Fibroblast of gingiva (primary cell): ENCODE data around the gene KYNU.
A peak's percentile ranks its signal among the peaks of the same experiment; 100 is the strongest.

Source experiments
- DNase-seq: peaks from one replicate; pipeline ENCODE4 v3.0.0-alpha.2; 2011; ENCODE audit warnings: low read depth

Gene KYNU

DNA sequence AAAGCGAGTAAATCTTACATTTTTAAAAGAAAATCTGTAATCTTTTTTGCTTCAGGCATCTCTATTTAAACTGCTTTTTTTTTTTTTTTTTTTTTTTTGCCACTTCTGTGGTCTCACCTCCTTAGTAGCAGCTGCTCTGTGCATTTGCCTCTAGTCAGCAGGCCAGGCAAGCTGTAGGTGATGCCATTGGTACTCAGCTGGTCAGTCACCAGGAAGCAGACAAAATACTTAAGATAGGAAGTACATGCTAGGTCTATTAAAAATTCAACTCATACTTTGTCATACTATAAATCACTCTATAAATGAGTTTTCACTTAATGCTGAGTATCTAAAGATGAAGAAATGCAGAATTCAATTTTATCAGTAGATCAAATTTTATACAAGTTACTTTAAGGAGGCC, 83.7 kb downstream of the KYNU start:
- no peak for DNase-seq

GRCh38 chr2:142965443-142965842, 88.0 kb downstream of the KYNU start:
- DNase-seq: peak; percentile 35

GRCh38 chr2:142966284-142966683, 88.8 kb downstream of the KYNU start:
- peak; percentile 83 for DNase-seq

DNA sequence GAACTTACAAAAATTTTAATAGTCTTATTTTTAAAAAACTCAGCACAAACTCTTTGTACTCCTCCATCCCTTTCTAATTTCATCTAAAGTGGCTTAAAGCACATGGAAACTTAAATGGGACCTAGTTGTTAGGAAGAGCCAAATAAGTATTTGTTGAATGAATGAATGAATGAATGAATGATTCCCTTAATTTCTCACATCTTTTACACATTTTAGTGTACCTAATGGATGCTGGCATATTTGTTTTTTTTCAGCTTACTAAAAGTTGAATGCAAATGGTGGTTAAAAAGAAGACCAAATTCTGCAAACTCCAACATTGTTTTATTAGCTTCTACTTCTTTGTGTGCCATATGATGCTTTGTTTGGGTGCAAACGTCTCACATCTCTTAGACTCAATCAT, 89.6 kb downstream of the KYNU start:
- no peak for DNase-seq

GRCh38 chr2:142973160-142973821, 95.8 kb downstream of the KYNU start:
- DNase-seq: peak; percentile 59

GRCh38 chr2:142973822-142974207, 96.4 kb downstream of the KYNU start:
- DNase-seq: no peak

DNA sequence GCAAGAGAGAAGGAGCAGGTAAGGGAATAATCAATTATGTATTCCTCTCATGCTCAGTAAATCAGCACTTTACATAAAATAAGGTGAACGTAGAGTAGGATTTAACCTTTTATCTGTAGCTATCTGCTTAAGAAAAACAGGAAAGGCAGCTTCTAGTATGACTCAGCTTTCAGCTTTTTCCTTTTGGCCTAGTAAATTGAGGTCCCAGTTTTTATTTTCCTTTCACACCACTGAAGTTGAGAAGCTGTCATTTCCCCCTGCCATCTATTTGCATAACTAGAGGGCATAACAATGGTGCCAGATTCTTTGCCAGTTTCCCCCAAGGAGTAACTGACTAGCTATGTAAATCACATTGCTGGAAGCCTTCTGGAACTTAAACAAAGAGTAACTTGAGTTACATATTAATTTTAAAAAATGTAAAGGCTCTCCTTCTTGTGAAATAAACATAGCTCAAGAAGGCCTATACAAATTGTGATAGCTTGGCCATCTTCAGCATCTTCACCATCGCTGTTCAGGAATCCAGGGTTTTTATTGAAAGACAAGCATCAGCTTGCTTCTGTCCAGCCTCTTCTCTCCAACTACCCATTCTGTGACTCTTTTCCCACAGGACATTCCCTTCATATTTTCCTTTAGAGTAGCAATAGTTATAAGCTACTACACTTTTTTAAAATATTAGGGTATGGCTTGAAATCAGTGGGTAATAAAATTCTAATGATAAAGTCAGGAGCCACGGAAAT, 97.0 kb downstream of the KYNU start:
- peak; percentile 87 for DNase-seq

GRCh38 chr2:142975239-142975638, 97.8 kb downstream of the KYNU start:
- no peak for DNase-seq

- peak; percentile 76 for DNase-seq
These were observed 103.0 kb downstream of the KYNU start for GRCh38 chr2:142980246-142981068.

- no peak for DNase-seq
These were observed 103.6 kb downstream of the KYNU start for GRCh38 chr2:142981069-142981378.

DNA sequence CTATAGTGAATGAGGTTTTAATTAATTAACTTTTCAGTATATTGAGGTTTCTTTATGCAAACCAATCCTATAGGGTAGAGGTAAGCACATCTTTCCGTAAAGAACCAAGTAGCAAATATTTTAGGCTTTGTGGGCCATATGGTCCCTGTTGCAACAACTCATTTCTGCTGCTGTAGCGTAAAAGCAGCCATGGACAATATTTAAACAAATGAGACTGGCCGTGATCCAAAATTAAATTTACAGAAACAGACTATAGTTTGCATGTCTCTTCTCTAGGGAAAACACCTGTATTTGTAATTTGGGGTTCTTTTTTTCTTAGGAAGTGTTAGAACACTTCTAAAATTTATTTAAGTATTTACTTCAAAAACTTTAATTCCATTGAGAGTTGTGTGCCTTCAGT, 104.3 kb downstream of the KYNU start:
- DNase-seq: no peak

DNA sequence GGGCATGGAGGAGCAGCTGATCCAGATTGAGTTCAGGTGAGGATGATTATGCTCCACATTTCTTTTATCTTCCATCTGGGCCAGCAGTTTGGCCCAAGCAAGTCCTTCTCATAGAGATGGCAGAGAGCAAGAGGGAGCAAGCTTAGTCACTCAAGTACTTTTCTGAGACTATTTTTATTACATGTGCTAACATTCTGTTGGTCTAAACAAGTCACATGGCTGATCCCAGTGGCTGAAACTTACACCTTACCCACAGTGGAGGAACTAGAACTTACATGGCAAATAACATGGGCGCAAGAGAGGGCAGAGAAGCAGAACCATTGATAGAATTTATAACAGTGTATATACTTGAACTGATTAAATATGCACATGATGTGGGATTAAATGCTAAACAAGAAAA, 105.7 kb downstream of the KYNU start:
- DNase-seq: no peak

DNA sequence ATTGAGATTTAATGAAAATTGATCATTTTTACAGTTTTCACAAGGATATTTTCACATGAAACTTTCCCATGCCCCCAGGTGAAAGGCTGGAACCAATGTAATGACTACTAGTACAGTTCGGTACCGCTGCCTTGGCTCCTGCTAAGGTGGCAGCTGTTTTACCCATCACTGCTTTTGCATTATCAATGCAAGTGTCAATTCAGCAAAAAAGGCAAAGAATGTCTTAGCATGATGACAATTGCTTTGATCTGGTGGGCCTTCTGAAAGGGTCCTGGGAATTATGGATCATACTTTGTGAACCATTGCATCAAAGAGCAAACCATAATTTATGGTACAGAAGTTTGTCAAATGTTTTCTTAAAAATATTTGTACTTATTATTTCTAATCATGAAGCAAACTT, 107.2 kb downstream of the KYNU start:
- DNase-seq: no peak

- DNase-seq: no peak
These were observed 109.6 kb downstream of the KYNU start for GRCh38 chr2:142987044-142987443.

DNA sequence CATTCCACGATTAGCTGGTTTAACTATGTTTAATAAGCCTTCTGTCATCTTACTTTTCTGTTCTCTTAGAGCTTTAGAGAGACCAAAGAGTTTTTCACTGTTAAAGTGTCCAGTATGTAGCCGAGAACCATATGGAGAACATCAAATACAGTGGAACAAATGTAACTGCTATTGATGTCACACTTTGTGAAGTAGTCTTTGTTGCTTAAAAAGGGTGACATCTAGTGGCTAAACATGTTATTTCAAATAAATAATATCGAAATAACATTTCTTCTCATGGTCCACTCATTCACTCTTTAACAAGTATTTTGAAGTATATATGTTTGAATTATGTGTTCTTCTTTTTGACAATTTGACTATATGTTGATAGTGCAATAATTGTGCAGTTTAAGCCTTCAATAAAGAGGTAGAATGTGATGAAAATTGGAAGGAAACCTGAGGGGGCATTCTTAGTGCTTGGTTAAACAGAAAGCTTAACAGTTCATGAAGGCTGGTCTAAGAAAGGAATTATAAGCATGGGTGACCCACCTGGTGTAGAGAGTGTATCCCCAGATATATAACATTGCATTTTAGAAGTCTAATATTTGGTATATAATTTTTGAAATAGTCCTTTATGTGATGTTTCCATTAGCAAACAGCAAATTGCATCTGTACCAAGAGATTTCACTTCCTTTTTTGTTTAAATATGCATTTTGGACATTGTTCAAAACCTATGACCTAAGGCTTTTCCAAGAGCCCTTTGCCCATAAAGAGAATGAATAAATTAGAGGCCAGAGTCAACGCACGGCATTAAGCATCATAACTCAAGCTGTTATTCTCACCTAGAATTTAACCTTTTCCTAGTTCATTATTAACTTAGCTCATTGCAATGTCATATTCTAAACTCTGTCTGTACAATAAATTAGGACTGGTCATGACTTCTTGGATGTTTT, 112.1 kb downstream of the KYNU start:
- DNase-seq: peak; percentile 70

GRCh38 chr2:142991295-142991694, 113.8 kb downstream of the KYNU start:
- no peak for DNase-seq

- DNase-seq: no peak
These were observed 115.4 kb downstream of the KYNU start for GRCh38 chr2:142992840-142993239.

DNA sequence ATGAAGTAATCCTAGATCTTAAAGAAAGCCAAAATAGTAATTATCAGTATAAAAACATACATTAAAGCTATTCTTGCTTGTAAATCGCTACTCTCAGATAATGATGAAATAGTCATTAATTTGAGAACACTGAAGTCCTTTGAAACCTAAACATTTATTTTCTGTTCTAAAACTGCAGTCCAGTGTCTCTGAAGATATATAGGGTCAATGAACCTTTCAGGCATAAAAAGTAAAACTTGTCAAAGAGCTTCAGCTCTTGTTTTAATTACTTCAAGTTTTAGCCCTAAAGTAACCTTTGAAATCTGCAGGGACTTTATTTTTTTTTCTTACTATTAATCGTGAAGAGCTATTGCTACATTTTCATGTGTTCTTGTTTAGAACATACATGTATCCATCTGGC, 116.3 kb downstream of the KYNU start:
- DNase-seq: no peak

DNA sequence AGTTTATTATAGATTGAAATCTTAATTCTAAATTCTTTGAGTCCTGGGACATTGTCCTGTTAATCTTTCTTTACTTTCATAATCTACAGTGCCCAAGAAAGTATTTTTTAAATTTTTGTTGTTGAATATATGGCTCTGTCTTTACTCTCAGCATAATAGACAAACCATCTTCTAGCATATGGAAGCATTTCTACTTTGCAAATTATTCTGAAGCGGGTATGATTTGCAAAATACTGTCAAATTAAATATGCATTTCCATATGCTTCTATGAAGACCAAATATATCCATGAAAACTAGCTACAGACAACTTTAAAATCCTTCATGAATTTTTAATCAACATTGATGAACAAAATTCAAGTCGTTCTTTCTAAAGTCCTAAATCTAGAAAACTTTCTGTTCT, 117.2 kb downstream of the KYNU start:
- no peak for DNase-seq

- peak; percentile 36 for DNase-seq
These were observed 119.8 kb downstream of the KYNU start for GRCh38 chr2:142997231-142997630.

DNA sequence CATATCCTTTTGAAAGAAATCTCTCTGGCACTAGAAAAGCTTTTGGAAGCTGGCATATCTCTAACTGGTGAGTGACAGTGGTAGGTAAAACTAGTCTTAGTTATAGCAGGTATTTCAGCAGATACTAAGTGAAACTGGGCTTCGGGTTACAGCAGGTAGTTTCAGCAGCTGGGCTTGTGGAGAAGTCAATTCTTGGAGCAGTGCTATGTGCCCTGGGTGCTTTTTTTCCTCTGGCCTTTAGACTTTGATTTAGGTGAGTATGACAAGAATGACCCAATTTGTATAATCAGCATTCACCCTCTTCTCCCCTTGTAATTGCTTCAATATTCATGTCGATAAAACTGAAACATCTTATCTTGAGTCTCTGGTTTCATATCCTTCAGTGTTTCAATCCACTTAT, 123.1 kb downstream of the KYNU start:
- DNase-seq: no peak

GRCh38 chr2:143001501-143001900, 124.0 kb downstream of the KYNU start:
- DNase-seq: no peak
